Measurements from ENCODE around the gene DPYSL4.
A peak's percentile ranks its signal among the peaks of the same experiment; 100 is the strongest.

DNA sequence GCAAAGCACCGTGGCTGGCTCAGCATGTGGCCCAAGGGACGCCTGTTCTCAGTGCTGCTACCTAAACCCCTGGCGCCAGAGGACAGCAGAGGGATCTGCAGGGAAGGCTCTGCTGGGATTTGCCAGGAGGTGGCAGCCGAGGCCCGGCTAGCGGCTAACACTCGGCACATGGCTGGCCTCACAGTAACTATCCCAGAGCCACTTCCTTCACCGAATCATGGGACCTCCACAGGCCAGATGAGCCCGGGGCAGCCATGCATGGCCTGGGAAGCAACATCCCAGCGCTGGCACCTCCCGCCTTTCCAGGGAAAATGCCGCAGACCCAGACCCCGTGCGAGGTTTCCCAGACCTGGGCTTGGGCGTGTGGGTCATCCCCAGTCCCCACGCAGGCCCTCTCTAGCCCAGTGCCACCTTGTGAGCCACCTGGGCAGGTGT, 36.4 kb downstream of the DPYSL4 start:
- TF ChIP-seq, protein P1, sequence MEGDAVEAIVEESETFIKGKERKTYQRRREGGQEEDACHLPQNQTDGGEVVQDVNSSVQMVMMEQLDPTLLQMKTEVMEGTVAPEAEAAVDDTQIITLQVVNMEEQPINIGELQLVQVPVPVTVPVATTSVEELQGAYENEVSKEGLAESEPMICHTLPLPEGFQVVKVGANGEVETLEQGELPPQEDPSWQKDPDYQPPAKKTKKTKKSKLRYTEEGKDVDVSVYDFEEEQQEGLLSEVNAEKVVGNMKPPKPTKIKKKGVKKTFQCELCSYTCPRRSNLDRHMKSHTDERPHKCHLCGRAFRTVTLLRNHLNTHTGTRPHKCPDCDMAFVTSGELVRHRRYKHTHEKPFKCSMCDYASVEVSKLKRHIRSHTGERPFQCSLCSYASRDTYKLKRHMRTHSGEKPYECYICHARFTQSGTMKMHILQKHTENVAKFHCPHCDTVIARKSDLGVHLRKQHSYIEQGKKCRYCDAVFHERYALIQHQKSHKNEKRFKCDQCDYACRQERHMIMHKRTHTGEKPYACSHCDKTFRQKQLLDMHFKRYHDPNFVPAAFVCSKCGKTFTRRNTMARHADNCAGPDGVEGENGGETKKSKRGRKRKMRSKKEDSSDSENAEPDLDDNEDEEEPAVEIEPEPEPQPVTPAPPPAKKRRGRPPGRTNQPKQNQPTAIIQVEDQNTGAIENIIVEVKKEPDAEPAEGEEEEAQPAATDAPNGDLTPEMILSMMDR (conservative IDR thresholded peaks at IDR 0.05; ENCODE audit: low read depth in 2 of 2): peak; percentile 52 to 86
- TF ChIP-seq POLR2AphosphoS5 (IDR thresholded peaks at IDR 0.05; ENCODE audit: low read depth) (no peak), REST (IDR thresholded peaks at IDR 0.05; ENCODE audit: unreplicated experiment) (no peak), ZNF114 (CRISPR knock-in tag; IDR thresholded peaks at IDR 0.05) (no peak)

All from GM23338 (cell line).